Right lobe of liver (tissue), 4 donors: ENCODE data around the gene APRT.

Experiments used
- CTCF ChIP-seq, 4 donors: fragments of 200-600 bp in 3 of 4; fragments of 450-650 bp in 1 of 4; IDR thresholded peaks; one replicate each; pipeline versions ENCODE4 v1.5.1 to v1.8.0; 2016 to 2022; ENCODE audit warnings: antibody characterized with exemption in 4 of 4, mild to moderate bottlenecking in 2 of 4
- POLR2A ChIP-seq: fragments of 450-650 bp; IDR thresholded peaks from one replicate; pipeline ENCODE4 v1.6.1; 2017; ENCODE audit warnings: antibody characterized with exemption, mild to moderate bottlenecking
- donor health status: DM: no; HTN: no; CAD: no.
- donor health status: DM: no; HTN: no; CAD: no.
- donor health status: DM: no; HTN: yes; CAD: no.

- TF ChIP-seq CTCF (IDR thresholded peaks at IDR 0.05), result no peak
- no peak for TF ChIP-seq POLR2A
Observed at GRCh38 chr16:88773812-88774291, 37.9 kb downstream of the APRT start.
